ENCODE data around the gene ZNF486. TPM values are rescaled to one million over a fixed set of nuclear protein-coding genes. Genes with fewer than 3 reads are reported as not detected.
"Not testable (repeated sequence)": the region's sequence is repeated elsewhere in the genome, so short reads cannot be mapped to it uniquely, and the experiment has no call there.

ZNF486 gene
- 4.3 TPM for total RNA-seq
- long read RNA-seq, partial matches to known transcripts, result 0 of 2 reads
- long read RNA-seq, other reads (novel, unspliced or antisense), result 2 of 2 reads

DNA sequence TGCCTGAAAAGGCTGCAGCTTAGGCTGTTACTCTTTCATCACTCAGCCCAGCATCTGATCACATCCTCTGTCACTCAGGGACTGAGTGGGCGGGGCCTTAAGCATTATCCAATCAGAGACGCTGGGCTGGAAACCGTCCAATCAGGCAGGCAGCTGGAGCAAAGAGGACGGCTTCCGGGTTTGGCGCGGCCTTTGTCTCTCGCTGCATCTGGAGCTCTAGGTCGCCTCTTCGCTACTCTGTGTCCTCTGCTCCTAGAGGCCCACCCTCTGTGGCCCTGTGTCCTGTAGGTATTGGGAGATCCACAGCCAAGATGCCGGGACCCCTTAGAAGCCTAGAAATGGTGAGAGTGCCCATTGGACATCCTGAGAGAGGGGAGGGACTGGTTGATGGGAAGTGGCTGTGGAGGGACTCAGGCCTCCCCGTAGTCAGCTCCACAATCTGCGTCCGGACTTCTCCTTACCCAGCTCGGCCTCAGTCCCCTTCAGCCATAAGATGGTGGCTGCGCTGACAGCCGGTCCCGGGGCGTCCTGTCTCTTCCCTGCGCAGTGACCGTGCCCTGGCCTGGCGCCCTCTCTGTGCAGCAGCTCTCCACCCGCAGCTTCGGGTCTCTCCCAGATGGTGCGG is at the start of gene ZNF486:
Gene ZNF486 (plus strand): TSS at position 195 of the 625 bp plus-strand sequence. CDS start 117 bp downstream, at position 312.
- TF ChIP-seq CTCF (IDR thresholded peaks at IDR 0.05), result no peak
- Histone ChIP-seq H3K27me3 (no peaks in the 10 kb centered on the region), H3K36me3 (peaks cover 4% of the 10 kb centered on the region), H3K27ac (peak within 1 kb of the TSS; percentile 78), H3K4me3 (peak within 1 kb of the TSS; percentile 77), H3K9me3 (no peaks in the 10 kb centered on the region), H3K4me1 (peaks cover 5% of the 10 kb centered on the region)
- intact Hi-C loops (cut with DNase I), result no loop called here
- ATAC-seq (peak; percentile 98), DNase-seq (peak; percentile 94)

DNA sequence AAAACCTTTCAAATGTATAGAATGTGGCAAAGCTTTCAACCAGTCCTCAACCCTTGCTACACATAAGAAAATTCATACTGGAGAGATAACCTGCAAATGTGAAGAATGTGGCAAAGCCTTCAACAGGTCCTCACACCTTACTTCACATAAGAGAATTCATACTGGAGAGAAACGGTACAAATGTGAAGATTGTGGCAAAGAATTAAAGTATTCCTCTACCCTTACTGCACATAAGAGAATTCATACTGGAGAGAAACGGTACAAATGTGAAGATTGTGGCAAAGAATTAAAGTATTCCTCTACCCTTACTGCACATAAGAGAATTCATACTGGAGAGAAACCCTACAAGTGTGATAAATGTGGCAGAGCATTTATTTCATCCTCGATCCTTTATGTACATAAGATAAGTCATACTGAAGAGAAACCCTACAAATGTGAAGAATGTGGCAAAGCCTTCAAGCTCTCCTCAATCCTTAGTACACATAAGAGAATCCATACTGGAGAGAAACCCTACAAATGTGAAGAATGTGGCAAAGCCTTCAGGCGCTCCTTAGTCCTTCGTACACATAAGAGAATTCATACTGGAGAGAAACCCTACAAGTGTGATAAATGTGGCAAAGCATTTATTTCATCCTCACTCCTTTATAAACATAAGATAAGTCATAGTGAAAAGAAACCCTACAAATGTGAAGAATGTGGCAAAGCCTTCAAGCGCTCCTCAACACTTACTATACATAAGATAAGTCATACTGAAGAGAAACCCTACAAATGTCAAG is 48.8 kb upstream of the ZNF486 start:
- H3K27me3 ChIP-seq; H3K4me3 ChIP-seq; intact Hi-C loops (cut with DNase I); H3K27ac ChIP-seq; H3K36me3 ChIP-seq; ATAC-seq; DNase-seq; H3K4me1 ChIP-seq: not testable (repeated sequence)
- H3K9me3 ChIP-seq, result peaks cover 85% of the 10 kb centered on the region

DNA sequence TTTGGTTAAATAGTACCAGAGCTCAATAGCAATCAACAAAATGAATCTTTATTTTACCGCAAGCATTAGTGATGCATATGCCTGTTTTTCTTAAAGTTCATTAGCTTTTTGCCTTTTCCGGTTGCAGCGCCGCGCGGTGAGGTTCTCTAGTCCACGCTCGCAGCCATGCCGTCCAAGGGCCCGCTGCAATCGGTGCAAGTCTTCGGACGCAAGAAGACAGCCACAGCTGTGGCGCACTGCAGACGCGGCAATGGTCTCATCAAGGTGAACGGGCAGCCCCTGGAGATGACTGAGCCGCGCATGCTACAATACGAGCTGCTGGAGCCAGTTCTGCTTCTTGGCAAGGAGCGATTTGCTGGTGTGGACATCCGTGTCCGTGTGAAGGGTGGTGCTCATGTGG is 42.1 kb upstream of the ZNF486 start:
- intact Hi-C loops (cut with DNase I), result no loop called here
- H3K9me3 ChIP-seq, result peaks cover 49% of the 10 kb centered on the region

DNA sequence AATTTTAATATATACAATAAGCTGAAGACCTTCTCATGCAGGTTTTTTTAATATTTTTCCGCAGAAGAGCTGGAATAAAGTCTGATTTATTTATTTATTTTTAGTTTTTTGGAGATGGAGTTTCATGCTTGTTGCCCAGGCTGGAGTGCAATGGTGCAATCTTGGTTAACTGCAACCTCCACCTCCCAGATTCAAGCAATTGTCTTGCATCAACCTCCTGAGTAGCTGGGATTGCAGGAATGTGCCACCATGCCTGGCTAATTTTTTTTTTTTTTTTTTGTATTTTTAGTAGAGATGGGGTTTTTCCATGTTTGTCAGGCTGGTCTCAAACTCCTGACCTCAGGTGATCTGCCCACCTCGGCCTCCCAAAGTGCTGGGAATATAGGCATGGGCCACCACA is 34.1 kb upstream of the ZNF486 start:
- H3K27ac ChIP-seq; H3K4me3 ChIP-seq; H3K36me3 ChIP-seq; intact Hi-C loops (cut with DNase I); ATAC-seq; H3K4me1 ChIP-seq; H3K27me3 ChIP-seq; DNase-seq: not testable (repeated sequence)
- H3K9me3 ChIP-seq, result peaks cover 11% of the 10 kb centered on the region

More for the DNA sequence above, 42.1 kb upstream of the ZNF486 start:
- ATAC-seq (no peak), DNase-seq (no peak)
- no peak for TF ChIP-seq CTCF (IDR thresholded peaks at IDR 0.05)
- Histone ChIP-seq H3K27me3 (no peaks in the 10 kb centered on the region), H3K27ac (no peak overlapping the region), H3K36me3 (no peaks in the 10 kb centered on the region), H3K4me3 (no peak overlapping the region), H3K4me1 (no peaks in the 10 kb centered on the region)

GRCh38 chr19:20137714-20138113 is 29.3 kb upstream of the ZNF486 start:
- H3K4me3 ChIP-seq; H3K27ac ChIP-seq; H3K9me3 ChIP-seq; H3K36me3 ChIP-seq; H3K27me3 ChIP-seq; H3K4me1 ChIP-seq; ATAC-seq; DNase-seq; intact Hi-C loops (cut with DNase I): not testable (repeated sequence)

DNA sequence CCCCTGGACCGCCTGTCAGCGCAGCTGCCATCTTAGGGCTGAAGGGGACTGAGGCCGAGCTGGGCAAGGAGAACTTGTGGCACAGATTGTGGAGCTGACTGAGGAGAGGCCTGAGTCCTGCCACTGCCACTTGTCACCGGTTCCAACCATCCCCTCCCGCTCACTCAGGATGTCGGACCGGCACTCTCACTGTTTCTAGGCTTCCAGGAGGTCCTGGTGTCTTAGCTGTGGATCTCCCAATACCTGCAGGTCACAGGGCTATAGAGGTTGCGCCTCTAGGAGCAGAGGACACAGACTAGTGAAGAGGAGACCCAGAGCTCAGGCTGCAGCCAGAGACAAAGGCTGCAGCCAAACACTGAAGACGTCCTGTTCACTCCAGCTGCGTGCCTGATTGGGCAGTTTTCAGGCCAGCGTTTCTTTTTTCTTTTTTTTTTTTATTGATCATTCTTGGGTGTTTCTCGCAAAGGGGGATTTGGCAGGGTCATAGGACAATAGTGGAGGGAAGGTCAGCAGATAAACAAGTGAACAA is 15.3 kb upstream of the ZNF486 start:
- Histone ChIP-seq H3K4me3 (no peak overlapping the region), H3K27ac (no peak overlapping the region), H3K27me3 (no peaks in the 10 kb centered on the region), H3K4me1 (no peaks in the 10 kb centered on the region), H3K36me3 (no peaks in the 10 kb centered on the region), H3K9me3 (no peaks in the 10 kb centered on the region)
- no peak for TF ChIP-seq CTCF (IDR thresholded peaks at IDR 0.05)
- no peak for ATAC-seq
- intact Hi-C loops (cut with DNase I), result no loop called here
- DNase-seq, result no peak

- not testable (repeated sequence) for ATAC-seq
Observed at GRCh38 chr19:20152506-20152905, 14.5 kb upstream of the ZNF486 start.

More at GRCh38 chr19:20152506-20152905, 14.5 kb upstream of the ZNF486 start:
- H3K4me3 ChIP-seq; DNase-seq; H3K27ac ChIP-seq; H3K9me3 ChIP-seq; intact Hi-C loops (cut with DNase I); H3K4me1 ChIP-seq; H3K27me3 ChIP-seq; H3K36me3 ChIP-seq: not testable (repeated sequence)

All from upper lobe of right lung (tissue), 1 donor.